HG03575 (cell line): Measurements from ENCODE around the gene CSRP1.
"Not testable (repeated sequence)": the region's sequence is repeated elsewhere in the genome, so short reads cannot be mapped to it uniquely, and the experiment has no call there.

Source experiments
- ATAC-seq: cut with Tn5 transposase; IDR thresholded peaks from one replicate; pipeline ENCODE4 v1.9.1; 2021; ENCODE audit not compliant: unreplicated experiment, insufficient number of reproducible peaks, low FRiP score; ENCODE audit errors: extremely low read depth

Gene CSRP1

DNA sequence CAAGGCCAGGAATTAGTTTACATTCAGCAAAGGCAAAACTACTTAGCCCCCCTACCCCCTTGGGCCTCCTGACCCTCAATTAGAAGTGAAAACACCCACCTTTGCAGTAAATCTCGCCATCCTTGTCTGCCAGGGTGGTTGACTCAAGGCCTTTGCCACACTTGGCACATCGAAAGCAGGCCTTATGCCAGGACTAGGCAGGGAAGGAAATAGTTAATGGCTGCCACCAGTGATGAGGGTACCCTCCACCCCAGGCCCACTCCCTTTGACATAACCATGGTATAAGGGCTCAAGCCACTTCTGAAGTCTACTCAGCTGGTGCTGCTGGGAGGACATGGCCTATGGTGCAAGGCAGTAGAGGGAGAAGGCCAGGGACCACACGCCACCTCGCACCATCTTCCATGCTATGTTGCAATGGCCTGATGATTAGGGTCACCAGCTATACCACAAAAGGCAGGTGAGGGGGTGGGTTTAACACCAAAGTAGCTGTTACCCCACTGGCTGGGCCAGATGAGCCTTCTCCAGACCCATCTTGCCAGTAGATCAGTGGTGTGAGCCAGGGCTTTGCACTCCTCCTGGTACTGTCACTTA is 21.6 kb downstream of the CSRP1 start:
- no peak for ATAC-seq

DNA sequence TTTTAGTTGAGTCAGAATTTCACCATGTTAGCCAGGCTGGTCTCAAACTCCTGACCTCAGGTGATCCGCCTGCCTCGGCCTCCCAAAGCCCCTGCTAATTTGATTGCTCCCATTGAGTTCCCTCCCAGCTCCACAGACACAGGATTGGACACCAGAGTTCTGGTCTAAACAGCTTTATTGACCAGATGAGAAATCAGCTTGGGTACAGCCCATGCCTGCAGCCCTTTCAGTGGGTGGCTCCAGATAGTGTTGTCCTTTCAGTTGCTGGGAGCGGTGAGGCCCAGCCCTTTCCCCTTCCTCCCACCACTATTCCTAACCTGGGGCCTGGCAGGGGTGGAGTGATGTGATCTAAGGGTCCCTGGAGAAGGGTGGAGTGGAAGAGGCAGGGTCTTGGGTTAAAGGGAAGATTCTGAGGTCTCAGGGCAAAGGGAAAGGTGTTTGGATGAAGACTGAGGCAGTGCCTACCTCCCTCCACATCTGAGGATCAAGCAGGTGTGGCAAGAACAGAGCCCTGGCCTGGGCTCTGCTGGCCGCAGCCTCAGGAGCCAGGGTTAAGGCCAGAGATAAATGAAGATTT is 23.5 kb downstream of the CSRP1 start:
- no peak for ATAC-seq

- no peak for ATAC-seq
Measured at GRCh38 chr1:201482755-201483154, 24.2 kb downstream of the CSRP1 start.

DNA sequence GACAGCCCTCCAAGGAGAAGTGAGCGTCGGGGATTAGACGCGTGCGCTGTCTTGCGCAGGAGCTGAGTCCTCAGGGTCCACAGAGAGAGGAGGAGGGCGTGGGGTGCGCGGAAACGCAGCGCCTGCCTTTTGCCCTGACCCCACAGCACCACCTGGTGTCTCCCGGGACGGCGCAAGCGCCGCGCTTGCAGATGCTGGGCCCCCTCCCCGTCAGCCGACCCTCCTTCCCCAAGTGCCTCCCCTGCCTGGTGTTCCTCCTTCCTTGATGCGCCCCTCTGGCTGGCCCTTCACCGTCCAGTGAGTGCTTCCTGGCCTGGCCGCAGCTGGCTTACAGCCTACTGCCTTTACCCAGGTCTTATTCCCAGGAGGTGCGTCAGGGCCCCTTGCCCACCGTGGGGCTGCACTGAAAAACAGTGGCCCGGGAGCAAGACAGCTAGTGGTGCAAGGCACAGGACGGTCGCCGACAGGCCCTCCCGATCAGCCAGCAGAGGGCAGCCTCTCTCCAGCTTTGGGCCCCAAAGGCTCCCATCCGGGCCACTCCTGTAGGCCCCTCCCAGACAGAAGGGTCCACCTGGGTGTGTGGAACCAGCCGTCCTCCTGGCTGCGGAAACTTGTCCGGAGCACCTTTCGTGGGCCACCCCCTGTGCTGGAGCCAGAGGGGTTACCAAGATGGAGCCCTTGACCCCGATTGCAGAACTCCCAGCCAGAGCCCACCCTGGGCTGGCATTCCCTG is 25.0 kb downstream of the CSRP1 start:
- peak; percentile 62 for ATAC-seq

- no peak for ATAC-seq
Measured at GRCh38 chr1:201481004-201481380, 25.9 kb downstream of the CSRP1 start.

DNA sequence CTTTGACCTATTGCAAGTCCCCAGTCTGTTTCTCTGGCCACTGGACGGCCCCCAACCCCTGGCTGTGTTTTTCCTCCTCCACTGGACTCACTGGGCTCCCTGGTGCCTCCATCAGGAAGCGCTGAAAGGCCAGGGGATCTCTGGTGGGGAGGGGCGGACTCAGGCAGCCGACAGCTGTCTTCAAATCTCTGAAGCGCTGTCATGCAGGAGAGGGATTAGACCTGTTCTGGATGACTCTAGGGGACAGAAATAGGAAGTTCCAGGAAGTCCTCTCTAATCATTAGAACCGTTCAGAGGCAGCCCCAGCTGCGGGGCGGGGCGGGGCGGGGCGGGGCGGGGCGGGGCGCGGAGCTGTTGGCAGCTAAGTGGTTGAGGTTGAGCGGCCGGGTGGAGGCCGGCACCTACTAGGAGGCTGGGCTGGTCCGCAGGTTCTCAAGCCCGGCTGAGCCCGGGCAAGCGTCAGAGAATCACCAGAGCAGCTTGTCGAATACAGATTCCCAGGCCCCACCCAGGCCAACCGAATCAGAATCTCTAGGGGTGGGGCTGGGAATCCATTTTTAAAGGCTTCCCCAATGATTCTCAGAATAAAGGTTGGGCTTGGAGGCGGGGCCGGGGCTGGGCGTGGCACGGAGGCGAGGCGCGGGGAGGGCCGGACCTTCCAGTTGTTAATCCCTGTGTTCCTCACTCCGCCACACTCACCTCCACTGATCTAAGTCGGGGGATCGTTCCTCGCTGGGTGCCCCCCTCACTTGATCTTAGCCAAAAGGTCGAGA is 26.5 kb downstream of the CSRP1 start:
- ATAC-seq, result no peak

GRCh38 chr1:201479201-201479730 is 27.7 kb downstream of the CSRP1 start:
- no peak for ATAC-seq

GRCh38 chr1:201478666-201479065 is 28.3 kb downstream of the CSRP1 start:
- ATAC-seq, result not testable (repeated sequence)

GRCh38 chr1:201476670-201477344 is 30.1 kb downstream of the CSRP1 start:
- ATAC-seq, result no peak

- no peak for ATAC-seq
Measured at GRCh38 chr1:201475915-201476669, 30.8 kb downstream of the CSRP1 start.

DNA sequence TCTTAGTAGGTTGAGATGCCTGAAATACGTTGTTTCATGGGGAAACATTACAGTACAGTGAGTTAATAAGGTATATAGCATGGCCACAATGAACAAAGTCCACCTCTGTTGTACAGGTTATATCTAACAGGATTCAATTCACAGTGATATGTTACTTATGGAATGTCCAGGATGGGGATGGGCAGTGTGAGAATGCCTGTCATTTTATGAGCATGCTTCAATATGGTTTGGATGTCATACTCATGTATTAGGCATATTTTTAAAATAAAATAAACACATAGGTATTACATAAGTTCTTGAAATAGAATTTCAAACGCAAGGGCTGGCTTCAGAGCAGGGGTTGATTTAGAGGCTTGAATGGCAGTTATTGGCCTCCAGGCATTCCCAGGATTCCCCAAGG is 31.8 kb downstream of the CSRP1 start:
- ATAC-seq, result no peak

- ATAC-seq, result no peak
Measured at GRCh38 chr1:201473296-201473695, 33.6 kb downstream of the CSRP1 start.

DNA sequence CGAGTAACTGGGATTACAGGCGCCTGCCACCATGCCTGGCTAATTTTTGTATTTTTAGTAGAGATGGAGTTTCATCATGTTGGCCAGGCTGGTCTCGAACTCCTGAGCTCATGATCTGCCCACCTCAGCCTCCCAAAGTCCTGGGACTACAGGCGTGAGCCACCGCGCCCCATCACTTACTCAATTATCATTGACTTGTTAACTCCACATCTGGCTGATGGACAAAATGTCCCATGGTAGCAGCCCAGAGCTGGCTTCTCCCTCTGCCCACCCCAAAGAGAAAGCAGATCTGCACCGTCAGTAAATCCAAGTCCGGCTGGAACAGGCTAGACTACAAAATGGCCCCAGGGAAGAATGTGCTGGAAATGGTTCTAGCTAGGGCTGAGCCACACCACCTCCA is 34.6 kb downstream of the CSRP1 start:
- ATAC-seq, result not testable (repeated sequence)

DNA sequence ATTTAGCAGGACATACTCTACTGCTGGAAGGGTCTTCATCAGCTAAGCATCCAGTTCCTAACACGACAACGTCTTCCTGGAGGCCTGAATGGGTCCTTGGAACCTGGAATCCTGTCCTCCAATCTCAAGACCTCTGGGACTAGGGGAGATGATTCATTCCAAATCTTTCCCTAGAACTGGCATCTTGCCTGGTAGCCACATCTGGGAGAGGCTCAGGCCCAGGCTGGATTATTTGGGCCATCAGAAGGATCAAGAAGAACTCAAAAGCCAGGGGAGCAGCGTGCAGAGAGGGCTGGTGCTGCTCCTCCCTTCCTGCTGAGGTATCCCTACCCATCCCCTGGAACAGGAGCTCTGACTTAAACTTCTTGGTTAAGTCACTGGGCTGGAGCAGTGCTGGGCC is 35.2 kb downstream of the CSRP1 start:
- ATAC-seq, result no peak

DNA sequence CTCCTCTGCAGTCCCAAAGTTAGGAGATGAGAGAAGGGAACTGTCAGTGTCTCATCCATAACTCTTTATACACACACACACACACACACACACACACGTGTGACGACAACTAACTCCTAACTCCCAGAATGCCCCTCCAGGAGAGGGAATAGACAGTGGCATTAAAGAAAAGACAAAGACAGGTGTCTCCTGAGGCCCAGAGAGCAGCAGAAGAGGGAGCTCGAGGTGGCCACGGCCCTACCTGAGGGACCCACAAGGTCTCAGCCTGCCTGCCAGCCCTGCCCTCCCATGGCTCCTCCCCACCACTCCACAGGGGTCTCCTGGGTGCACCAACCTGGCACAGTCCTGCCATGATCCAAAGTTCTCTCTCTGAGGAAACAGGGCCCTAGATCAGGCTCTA is 36.3 kb downstream of the CSRP1 start:
- ATAC-seq, result no peak

GRCh38 chr1:201469645-201470074 is 37.3 kb downstream of the CSRP1 start:
- no peak for ATAC-seq

DNA sequence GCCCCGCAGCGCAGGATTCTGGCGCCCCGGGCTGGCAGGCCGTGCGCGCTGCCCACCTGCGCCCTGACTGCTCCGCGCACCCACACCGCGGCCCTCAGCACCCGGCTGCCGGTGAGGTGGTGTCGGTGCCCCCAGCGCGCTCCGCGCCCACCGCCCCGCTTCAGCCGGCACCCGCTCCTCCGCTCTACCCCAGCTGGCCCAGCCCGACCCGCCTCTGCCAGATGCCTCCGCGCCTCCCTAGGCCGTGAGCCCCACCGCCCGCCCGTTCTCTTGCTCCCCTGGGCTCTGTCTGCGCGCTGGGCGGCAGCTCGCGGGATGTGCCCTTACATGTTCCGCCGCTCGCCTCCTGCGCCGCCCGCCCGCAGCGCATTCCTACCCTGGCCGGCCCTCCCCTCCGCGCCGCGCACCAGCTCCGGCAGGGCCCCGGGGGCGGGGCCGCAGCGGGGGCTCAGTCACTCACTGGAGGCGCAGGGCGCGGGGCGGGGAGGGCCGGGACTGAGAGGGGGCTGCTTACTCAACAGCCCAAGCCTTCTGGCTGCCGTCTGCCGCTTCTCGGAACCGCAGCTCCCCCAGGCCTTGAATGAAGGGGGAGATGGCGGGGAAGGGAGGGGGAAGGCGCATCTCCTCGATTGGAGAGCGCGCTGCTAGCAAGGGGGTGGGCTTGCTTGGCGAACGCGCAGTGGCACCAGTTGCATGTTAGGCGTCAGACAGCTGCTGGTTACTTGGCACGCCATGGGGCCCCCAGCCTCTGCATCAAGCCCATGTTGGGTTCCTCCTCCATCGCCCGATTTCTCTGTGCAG is 37.9 kb downstream of the CSRP1 start, which contains the start of gene PHLDA3:
Gene PHLDA3, minus strand, starts transcription at position 345 of the 801 bp plus-strand sequence. CDS start 402 bp downstream, outside the sequence.
- no peak for ATAC-seq

GRCh38 chr1:201468501-201468843 is 38.5 kb downstream of the CSRP1 start:
- no peak for ATAC-seq
